ENCODE measurements around the gene SLC25A30. TPM values are rescaled to one million over a fixed set of nuclear protein-coding genes. Genes with fewer than 3 reads are reported as not detected.
"Not testable (repeated sequence)": the region's sequence is repeated elsewhere in the genome, so short reads cannot be mapped to it uniquely, and the experiment has no call there.

SLC25A30 gene
- total RNA-seq, 1 donor from 2014 or later, result 28.8 TPM

GRCh38 chr13:45401314-45401713 is 16.9 kb downstream of the SLC25A30 start:
- no peak for DNase-seq (ENCODE audit: low spot score)
- intact Hi-C loops (cut with DNase I), result no loop called here
- no peak for ATAC-seq

- intact Hi-C loops (cut with DNase I), result no loop called here
- ATAC-seq (no peak), DNase-seq (ENCODE audit: low spot score) (no peak)
Measured at GRCh38 chr13:45398877-45399276, 19.3 kb downstream of the SLC25A30 start.

- intact Hi-C loops (cut with DNase I), result no loop called here
- ATAC-seq, result no peak
- no peak for DNase-seq (ENCODE audit: low spot score)
Measured at GRCh38 chr13:45396533-45397095, 21.6 kb downstream of the SLC25A30 start.

GRCh38 chr13:45393941-45394570 is 24.1 kb downstream of the SLC25A30 start:
- no peak for DNase-seq (ENCODE audit: low spot score)
- intact Hi-C loops (cut with DNase I), result no loop called here
- ATAC-seq, result peak; percentile 70

GRCh38 chr13:45392811-45393210 is 25.4 kb downstream of the SLC25A30 start:
- DNase-seq (ENCODE audit: low spot score) (no peak), ATAC-seq (no peak)
- intact Hi-C loops (cut with DNase I), result no loop called here

GRCh38 chr13:45391926-45392325 is 26.2 kb downstream of the SLC25A30 start:
- intact Hi-C loops (cut with DNase I), result no loop called here
- no peak for DNase-seq (ENCODE audit: low spot score)
- no peak for ATAC-seq

GRCh38 chr13:45391128-45391527 is 27.0 kb downstream of the SLC25A30 start:
- ATAC-seq; intact Hi-C loops (cut with DNase I); DNase-seq (ENCODE audit: low spot score): not testable (repeated sequence)

GRCh38 chr13:45390348-45390747 is 27.8 kb downstream of the SLC25A30 start:
- ATAC-seq; DNase-seq (ENCODE audit: low spot score); intact Hi-C loops (cut with DNase I): not testable (repeated sequence)

- no peak for ATAC-seq
Measured at GRCh38 chr13:45388664-45389063, 29.5 kb downstream of the SLC25A30 start.

GRCh38 chr13:45386892-45387575 is 31.1 kb downstream of the SLC25A30 start:
- intact Hi-C loops (cut with DNase I); ATAC-seq; DNase-seq (ENCODE audit: low spot score): not testable (repeated sequence)

More at GRCh38 chr13:45388664-45389063, 29.5 kb downstream of the SLC25A30 start:
- intact Hi-C loops (cut with DNase I), result no loop called here
- no peak for DNase-seq (ENCODE audit: low spot score)

- no peak for ATAC-seq
- no peak for DNase-seq (ENCODE audit: low spot score)
- intact Hi-C loops (cut with DNase I), result no loop called here
Measured at GRCh38 chr13:45385907-45386553, 32.1 kb downstream of the SLC25A30 start.

- intact Hi-C loops (cut with DNase I), result no loop called here
- DNase-seq (ENCODE audit: low spot score) (no peak), ATAC-seq (no peak)
Measured at GRCh38 chr13:45385320-45385719, 32.9 kb downstream of the SLC25A30 start.

- no peak for DNase-seq (ENCODE audit: low spot score)
- ATAC-seq, result no peak
- intact Hi-C loops (cut with DNase I), result no loop called here
Measured at GRCh38 chr13:45384474-45385174, 33.5 kb downstream of the SLC25A30 start.

- ATAC-seq; DNase-seq (ENCODE audit: low spot score); intact Hi-C loops (cut with DNase I): not testable (repeated sequence)
Measured at GRCh38 chr13:45382739-45383138, 35.4 kb downstream of the SLC25A30 start.

- DNase-seq (ENCODE audit: low spot score) (no peak), ATAC-seq (no peak)
- intact Hi-C loops (cut with DNase I), result no loop called here
Measured at GRCh38 chr13:45381196-45381595, 37.0 kb downstream of the SLC25A30 start.

GRCh38 chr13:45380708-45381107 is 37.5 kb downstream of the SLC25A30 start:
- intact Hi-C loops (cut with DNase I); DNase-seq (ENCODE audit: low spot score); ATAC-seq: not testable (repeated sequence)

GRCh38 chr13:45379516-45379915 is 38.7 kb downstream of the SLC25A30 start:
- intact Hi-C loops (cut with DNase I); DNase-seq (ENCODE audit: low spot score); ATAC-seq: not testable (repeated sequence)

GRCh38 chr13:45378786-45379185 is 39.4 kb downstream of the SLC25A30 start:
- DNase-seq (ENCODE audit: low spot score); ATAC-seq; intact Hi-C loops (cut with DNase I): not testable (repeated sequence)

GRCh38 chr13:45377314-45377713 is 40.9 kb downstream of the SLC25A30 start:
- ATAC-seq; DNase-seq (ENCODE audit: low spot score); intact Hi-C loops (cut with DNase I): not testable (repeated sequence)
